T-helper 17 cell (primary cell): Measurements from ENCODE around the gene CHMP2B. TPM values are rescaled to one million over a fixed set of nuclear protein-coding genes. Genes with fewer than 3 reads are reported as not detected.
"Not testable (repeated sequence)": the region's sequence is repeated elsewhere in the genome, so short reads cannot be mapped to it uniquely, and the experiment has no call there.

ENCODE experiments used
- ATAC-seq: fragments of 150-1000 bp; cut with Tn5 transposase; 2 replicates; pipeline ENCODE4 v1.10.0; 2021; ENCODE audit warnings: mild to moderate bottlenecking, moderate library complexity
- DNase-seq, 3 donors: peaks; one replicate each; pipeline versions ENCODE4 v3.0.0 to v3.0.0-alpha.2; 2020 to 2021
- H3K9me3 ChIP-seq: one replicate; pipeline ENCODE4 v1.7.0; 2013; ENCODE audit warnings: low read length, mild to moderate bottlenecking; ENCODE audit not compliant: control insufficient read depth, poor library complexity, severe bottlenecking
- H3K27ac Mint-ChIP-seq: one replicate; pipeline ENCODE4 v1.8.0; 2022; ENCODE audit warnings: mild to moderate bottlenecking, moderate library complexity, mixed read lengths
- H3K27me3 Mint-ChIP-seq: one replicate; pipeline ENCODE4 v1.8.0; 2022; ENCODE audit warnings: mixed read lengths
- H3K36me3 Mint-ChIP-seq: one replicate; pipeline ENCODE4 v1.8.0; 2022; ENCODE audit warnings: low read depth, mixed read lengths
- H3K4me1 Mint-ChIP-seq: one replicate; pipeline ENCODE4 v1.8.0; 2022; ENCODE audit warnings: mild to moderate bottlenecking, mixed read lengths
- H3K4me3 Mint-ChIP-seq: one replicate; pipeline ENCODE4 v1.8.0; 2022; ENCODE audit warnings: mild to moderate bottlenecking, moderate library complexity, mixed read lengths
- total RNA-seq, 4 donors: library from RNA in 2 of 4; stranded (reverse) in 2 of 4; gene quantifications; one replicate each; pipeline ENCODE4 v1.2.3 and lab custom pipeline; 2022 to 2026

Gene CHMP2B
- total RNA-seq, 2 donors from 2014 or later, result 24.3 to 29.4 TPM

- ATAC-seq, result no peak
- no peaks in the 10 kb centered on the region for H3K9me3 ChIP-seq
- peaks cover 14% of the 10 kb centered on the region for H3K27me3 Mint-ChIP-seq
- no peak overlapping the region for H3K4me3 Mint-ChIP-seq
- no peak overlapping the region for H3K27ac Mint-ChIP-seq
- H3K36me3 Mint-ChIP-seq, result peaks cover 5% of the 10 kb centered on the region
- no peaks in the 10 kb centered on the region for H3K4me1 Mint-ChIP-seq
- no peak for DNase-seq
Observed at GRCh38 chr3:87288446-87288845, 61.3 kb downstream of the CHMP2B start.

- H3K4me1 Mint-ChIP-seq, result no peaks in the 10 kb centered on the region
- ATAC-seq (peak; percentile 60), DNase-seq (no peak)
- no peaks in the 10 kb centered on the region for H3K9me3 ChIP-seq
- H3K36me3 Mint-ChIP-seq, result no peaks in the 10 kb centered on the region
- no peak overlapping the region for H3K27ac Mint-ChIP-seq
- H3K27me3 Mint-ChIP-seq, result no peaks in the 10 kb centered on the region
- H3K4me3 Mint-ChIP-seq, result no peak overlapping the region
Observed at GRCh38 chr3:87298111-87298718, 71.1 kb downstream of the CHMP2B start.

- not testable (repeated sequence) for H3K36me3 Mint-ChIP-seq, ATAC-seq, H3K27me3 Mint-ChIP-seq, H3K4me3 Mint-ChIP-seq, H3K27ac Mint-ChIP-seq, H3K9me3 ChIP-seq, DNase-seq, H3K4me1 Mint-ChIP-seq
Observed at GRCh38 chr3:87305031-87305430, 77.9 kb downstream of the CHMP2B start.

Other genes starting within 250 kb of the CHMP2B start
- under 1 TPM; 0.03 to 0.17 TPM for gene VGLL3, start 236.2 kb upstream of the CHMP2B start, total RNA-seq
- gene POU1F1, start 49.3 kb downstream of the CHMP2B start, total RNA-seq, result not detected